HEK293T (cell line): ENCODE results near the gene ZNF133.

Source experiments
- ARNT ChIP-seq: fragments of 450-650 bp; IDR thresholded peaks from 2 replicates; pipeline ENCODE4 v1.6.1; 2017; ENCODE audit warnings: mild to moderate bottlenecking
- BHLHE40 ChIP-seq: fragments of 450-650 bp; IDR thresholded peaks from 2 replicates; pipeline ENCODE4 v1.6.1; 2016; ENCODE audit warnings: mild to moderate bottlenecking, moderate library complexity, borderline replicate concordance
- CTBP1 ChIP-seq: fragments of 450-650 bp; IDR thresholded peaks from 2 replicates; pipeline ENCODE4 v1.6.1; 2016; ENCODE audit warnings: borderline replicate concordance
- FOXA1 ChIP-seq: fragments of 450-650 bp; IDR thresholded peaks from 2 replicates; pipeline ENCODE4 v1.6.1; 2016; ENCODE audit warnings: mild to moderate bottlenecking
- FOXM1 ChIP-seq: fragments of 450-650 bp; IDR thresholded peaks from 2 replicates; pipeline ENCODE4 v1.6.1; 2017; ENCODE audit warnings: mild to moderate bottlenecking, borderline replicate concordance
- NFRKB ChIP-seq: fragments of 450-650 bp; IDR thresholded peaks from 2 replicates; pipeline ENCODE4 v1.6.1; 2016; ENCODE audit warnings: mild to moderate bottlenecking, moderate library complexity
- SUZ12 ChIP-seq: fragments of 450-650 bp; IDR thresholded peaks from 2 replicates; pipeline ENCODE4 v1.6.1; 2016; ENCODE audit warnings: mild to moderate bottlenecking
- TARDBP ChIP-seq: fragments of 450-650 bp; IDR thresholded peaks from 2 replicates; pipeline ENCODE4 v1.6.1; 2016
- ZNF384 ChIP-seq: fragments of 450-650 bp; IDR thresholded peaks from 2 replicates; pipeline ENCODE4 v1.6.1; 2016

DNA sequence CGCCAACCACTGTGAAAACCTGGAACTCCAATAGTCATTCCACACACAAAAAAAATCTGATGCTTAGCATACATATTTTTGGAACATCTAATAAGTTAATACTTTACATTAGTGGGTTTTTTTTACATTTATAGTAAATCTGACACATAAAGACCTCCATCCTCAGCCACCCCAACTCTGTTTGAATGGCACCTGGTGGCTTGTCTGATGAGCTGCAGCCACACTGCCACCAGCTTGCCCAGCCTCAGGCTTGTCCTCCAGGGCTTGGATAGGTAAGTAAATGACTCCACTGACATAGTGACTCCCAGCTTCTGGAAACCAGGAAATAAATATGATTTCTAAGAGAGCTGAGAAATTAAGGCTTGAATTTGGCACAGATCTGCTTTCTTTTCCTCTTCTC is 71.5 kb downstream of the ZNF133 start:
- TF ChIP-seq TARDBP: no peak
- TF ChIP-seq NFRKB: no peak
- TF ChIP-seq BHLHE40: no peak
- TF ChIP-seq SUZ12: no peak
- TF ChIP-seq CTBP1: no peak
- no peak for TF ChIP-seq FOXM1
- TF ChIP-seq ZNF384: no peak
- no peak for TF ChIP-seq FOXA1
- TF ChIP-seq ARNT: no peak
